ENCODE data around the gene LCOR.
"Not testable (repeated sequence)": the region's sequence is repeated elsewhere in the genome, so short reads cannot be mapped to it uniquely, and the experiment has no call there.

The LCOR gene

DNA sequence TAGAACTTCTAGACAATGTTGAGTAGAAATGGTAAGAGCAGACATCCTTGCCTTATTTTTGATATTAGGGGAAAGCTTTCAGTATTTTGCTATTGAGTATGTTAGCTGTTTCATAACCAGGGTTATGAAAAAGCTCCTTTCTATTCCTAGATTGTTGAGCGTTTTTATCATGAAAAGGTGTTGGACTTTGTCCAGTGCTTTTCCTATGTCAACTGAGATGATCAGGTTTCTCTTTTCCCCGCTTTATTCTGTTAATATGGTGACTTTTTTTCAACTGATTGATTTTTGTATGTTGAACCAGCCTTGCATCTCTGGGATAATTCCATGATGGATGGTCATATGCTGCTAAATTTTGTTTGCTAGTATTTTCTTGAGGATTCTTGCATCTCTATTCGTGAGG is 58.5 kb downstream of the LCOR start:
- DNase-seq, result no peak

DNA sequence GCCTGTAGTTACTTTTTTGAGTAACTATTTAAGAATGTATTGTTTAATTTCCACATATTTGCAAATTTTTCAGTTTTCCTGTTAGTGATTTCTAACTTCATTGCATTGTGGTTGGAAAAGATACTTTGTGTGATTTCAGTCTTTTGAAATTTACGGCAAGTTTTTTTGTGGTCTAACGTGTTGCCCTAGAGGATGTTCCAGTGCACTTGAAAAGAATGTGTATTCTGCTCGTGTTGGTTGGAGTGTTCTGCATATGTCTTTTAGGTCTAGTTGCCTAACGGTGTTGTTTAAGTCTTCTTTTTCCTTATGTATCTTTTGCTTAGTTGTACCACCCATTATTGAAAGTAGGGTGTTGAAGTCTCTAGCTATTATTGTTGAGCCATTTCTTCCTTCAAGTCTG is 59.7 kb downstream of the LCOR start:
- no peak for DNase-seq

DNA sequence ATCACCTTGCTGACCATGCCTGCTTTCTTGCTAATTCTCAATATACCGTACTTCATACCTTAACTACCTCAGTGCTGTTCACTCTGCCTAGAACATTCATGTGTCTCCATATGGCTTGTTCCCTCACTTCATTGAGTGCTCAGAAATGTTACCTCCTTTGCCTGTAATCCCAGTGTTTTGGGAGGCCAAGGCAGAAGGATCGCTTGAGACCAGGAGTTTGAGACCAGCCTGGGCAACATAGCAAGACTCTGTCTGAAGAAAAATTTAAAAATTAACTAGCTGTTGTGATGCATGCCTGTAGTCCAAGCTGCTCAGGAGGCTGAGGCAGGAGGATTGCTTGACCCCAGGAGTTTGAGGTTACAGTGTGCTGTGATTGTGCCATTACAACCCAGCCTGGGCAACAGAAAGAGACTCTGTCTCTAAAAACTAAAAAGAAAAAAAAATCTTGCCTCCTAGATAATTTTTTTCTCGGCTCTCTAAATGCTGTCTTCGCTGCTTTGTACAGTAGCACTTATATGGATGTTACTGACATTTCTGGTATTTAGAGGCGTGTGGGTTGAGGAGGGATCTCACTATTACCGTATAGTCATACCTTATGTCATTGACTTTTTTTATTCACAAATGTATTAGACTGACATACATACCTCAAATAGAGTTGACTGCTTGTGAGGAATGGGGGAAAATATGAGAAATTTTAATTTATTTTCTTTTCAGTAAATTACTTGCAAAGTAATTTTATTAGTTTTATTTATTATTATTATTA is 63.7 kb downstream of the LCOR start:
- no peak for DNase-seq

DNA sequence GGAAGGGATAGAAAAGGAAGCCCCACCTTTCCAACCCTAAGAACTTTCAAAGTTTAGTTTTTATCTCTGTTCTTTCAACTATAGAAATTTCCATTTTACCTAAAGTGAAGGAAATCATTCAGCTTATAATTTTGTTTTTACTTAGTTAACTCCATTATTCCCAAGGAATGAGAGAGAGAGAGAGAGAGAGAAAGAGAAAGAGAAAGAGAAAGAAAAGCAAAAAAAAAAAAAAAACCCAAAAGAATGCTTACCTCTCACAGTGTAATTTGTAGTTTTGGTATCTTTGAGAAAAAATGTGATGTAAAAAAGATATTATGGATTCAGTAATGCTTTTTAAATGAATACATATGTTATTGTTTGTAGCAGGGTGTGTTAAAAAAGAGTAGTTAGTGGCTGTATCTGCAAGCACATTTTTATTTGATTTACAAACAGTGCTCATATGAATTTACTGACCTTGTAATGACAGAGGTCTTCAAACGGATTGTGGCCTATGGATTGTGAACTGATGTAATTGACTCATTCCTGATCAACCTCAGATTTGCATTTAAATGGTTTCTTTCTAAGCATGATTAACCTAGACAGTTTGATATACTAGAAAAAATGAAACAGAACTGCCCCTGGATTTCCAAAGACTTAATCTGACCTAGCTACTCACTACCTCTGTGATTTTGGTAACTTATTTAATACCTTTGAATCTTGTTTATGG is 64.9 kb downstream of the LCOR start:
- no peak for DNase-seq

DNA sequence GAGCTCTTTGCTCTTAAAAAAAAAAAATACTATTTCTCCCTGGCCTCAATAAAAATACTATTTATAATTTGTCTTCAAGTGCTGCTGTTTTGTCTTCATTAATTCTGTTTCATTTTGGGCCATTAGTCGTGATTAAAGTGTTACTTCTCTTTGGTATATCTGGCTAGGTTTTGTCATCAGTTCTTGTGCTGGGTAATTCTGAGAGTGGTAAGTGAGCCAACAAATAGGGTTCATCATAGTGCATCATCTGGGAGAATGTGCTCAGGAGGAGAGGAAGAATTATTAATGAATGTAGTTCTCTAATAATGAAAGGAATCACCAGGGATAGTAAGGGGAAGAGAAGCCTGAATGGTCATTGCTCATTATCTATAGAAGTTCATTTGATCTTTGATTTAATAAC is 70.0 kb downstream of the LCOR start:
- DNase-seq, result no peak

DNA sequence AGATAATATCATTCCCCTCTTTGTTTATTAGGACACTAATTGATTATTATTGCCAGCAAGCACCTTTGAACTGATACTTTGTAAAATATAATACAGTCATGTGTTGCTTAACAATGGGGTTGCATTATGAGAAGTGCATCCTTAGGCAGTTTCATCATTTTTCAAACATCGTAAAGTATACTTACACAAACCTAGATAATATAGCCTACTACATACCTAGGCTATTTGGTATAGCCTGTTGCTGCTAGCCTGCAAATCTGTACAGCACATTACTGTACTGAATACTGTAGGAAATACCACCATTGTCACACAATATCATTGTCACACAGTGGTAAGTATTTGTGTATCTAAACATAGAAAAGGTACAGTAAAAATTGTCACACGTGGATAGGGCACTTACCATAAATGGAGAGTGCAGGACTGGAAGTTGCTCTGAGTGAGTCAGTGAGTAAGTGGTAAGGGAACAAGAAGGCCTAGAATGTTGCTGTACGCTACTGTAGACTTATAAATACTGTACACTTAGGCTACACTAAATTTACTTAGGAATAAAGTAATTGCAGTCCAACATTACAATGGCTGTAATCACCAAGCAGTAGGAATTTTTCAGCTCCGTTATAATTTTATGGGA is 70.7 kb downstream of the LCOR start:
- DNase-seq, result no peak

DNA sequence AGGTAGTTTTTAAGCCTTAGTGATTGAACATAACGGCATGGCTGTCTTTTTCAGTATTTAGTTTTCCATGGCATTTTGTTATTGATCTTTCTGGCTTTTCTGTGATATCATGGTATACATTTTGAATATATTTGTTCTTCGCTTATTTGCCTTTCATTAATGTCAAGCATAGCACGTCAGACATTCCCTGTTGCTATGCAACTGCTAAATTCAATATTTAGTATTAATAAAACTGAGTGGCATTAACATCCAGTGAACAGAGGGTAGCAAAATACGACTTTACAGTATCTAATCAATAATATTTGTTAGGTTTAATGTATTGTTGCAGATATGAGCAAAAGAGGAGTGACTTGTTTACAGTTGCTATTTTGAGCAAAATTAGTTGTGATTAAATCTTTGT is 72.5 kb downstream of the LCOR start:
- no peak for DNase-seq

DNA sequence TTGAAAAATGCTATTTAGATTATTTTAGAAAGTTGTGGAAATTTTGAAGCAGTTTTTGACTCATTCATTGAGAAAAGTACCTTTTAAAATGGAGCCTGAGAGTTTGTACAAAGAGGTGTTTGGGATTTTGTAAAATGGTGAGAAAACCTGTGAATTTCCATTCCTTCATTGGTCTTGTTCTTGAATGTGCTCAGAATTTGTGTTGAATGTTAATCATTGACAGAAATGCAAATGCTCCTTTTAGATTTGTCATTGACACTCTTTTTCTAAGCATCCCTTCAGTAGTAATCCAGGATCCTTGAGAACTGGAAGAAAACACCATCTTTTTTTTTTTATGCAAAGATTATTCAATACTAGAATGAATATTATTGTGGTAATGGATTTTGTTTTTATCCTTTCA is 74.8 kb downstream of the LCOR start:
- no peak for DNase-seq

DNA sequence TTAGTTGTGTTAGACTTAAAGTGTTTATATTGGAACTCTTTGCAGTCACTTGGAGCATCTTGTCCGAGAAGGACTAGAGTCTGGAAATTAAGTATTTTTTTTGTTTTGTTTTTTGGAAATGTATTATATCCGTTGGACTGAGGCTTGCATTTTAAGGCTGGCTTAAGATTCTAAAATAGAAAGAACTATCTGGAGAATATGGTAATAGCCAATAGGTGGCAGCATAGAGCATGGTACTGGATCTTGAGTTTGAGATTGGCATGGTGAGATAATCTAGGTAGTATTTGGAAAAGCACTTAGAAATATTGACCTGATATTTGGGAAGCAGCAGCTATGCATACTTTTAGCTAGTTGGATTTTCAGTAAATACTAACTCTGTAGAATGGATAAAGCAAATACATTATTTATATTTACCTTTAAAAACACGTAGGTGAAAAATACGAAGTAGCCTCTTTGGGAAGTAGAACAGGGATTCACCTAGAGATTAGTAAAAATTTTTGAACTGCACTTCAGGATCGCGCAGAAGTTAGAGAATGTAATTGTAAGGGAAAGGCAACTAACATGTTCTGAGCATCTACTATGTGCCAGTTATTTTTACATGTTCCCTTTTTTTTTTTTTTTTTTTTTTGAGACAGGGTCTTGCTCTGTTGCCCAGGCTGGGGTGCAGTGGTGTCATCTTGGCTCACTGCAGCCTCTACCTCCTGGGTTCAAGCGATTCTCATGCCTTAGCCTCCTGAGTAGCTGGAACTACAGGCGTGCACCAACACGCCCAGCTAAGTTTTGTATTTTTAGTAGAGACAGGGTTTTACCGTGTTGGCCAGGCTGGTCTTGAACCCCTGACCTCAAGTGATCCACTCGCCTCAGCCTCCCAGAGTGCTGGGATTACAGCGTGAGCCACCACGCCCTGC is 78.6 kb downstream of the LCOR start:
- no peak for DNase-seq

DNA sequence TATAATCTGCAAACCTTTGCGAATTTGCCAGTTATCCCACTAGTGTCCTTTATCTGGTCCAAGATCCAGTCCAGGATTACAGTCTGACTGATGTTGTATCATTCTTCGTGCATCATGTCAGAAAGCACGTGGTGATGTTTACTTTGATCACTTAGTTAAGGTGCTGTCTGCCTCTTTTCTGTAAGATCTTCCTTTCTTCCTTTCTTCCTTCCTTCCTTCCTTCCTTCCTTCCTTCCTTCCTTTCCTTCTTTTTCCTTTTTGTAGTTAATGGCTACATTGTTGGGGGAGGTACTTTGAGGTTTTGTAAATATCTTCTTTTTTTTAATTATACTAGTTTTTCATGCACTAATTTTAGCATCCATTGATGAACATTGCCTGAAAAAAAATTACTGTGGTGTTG is 80.3 kb downstream of the LCOR start:
- DNase-seq, result no peak

DNA sequence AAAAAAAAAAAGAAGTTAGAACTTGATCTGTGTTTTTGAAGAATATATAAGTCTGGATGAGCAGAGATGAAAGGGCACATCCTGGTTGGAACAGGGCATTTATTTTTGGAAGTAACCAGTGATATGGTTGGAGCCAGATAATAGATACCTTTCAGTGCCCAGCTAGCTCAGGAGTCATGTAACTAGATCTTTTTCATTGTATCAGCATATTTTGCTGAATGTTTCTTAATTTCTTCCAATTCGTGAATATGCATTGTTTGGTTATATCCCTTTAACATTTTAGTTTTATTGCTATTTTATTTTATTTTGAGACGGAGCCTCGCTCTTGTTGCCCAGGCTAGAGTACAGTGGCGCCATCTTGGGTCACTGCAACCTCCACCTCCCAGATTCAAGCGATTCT is 81.8 kb downstream of the LCOR start:
- DNase-seq, result no peak

DNA sequence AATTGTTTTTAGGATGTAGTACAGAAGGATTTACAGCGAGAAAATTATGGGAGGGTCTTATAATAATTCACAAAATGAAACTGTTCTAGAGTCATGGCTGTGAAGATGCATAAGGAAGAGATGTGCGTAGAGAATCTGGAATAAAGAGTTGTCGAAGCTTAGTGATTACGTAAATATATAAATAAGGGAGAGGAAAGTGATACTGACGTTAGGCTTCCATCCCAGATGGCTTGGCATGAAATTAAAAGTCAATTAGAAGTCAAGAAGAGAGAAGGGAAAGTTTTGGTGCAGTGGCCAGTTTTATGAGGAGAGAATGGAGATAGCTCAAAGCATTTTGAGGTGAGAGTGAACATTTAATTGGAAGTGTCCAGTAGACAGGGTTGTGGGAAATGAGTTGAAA is 85.5 kb downstream of the LCOR start:
- DNase-seq, result no peak

DNA sequence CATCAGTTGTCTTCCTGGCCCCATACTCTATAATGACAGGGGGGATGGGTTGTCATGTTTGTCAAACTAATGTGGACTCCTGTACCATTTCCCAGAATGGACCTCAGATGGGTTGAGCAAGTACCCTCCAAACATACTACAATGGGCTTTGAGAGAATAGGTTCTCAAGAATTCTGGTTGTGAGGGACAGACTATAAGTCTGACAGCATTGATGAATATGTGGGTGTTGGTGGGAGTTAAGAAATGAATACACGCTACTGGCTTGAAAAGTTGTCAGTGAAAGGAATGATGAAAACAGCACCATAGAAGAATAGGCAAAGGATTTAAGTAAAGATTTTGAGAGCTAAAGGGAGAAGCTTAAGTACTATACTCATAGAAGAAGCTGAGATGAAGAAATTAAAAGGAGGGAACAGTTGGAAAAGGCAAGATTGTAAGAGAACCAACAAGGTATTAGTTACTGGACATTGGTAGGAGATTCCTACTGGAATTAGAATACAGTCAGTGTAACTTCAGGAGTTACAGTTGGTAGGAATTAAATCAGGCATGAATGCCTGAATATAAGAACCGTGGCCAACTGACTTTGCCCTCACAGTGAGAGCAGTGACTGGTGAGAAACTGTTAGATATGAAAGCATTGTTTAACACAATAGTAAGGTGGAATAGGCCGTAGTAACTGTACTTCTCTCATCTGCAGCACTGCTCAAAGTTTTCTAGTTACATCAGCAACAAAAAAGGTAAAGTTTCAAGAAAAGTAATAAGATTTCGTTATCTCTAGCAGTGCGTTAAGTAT is 86.3 kb downstream of the LCOR start:
- no peak for DNase-seq

DNA sequence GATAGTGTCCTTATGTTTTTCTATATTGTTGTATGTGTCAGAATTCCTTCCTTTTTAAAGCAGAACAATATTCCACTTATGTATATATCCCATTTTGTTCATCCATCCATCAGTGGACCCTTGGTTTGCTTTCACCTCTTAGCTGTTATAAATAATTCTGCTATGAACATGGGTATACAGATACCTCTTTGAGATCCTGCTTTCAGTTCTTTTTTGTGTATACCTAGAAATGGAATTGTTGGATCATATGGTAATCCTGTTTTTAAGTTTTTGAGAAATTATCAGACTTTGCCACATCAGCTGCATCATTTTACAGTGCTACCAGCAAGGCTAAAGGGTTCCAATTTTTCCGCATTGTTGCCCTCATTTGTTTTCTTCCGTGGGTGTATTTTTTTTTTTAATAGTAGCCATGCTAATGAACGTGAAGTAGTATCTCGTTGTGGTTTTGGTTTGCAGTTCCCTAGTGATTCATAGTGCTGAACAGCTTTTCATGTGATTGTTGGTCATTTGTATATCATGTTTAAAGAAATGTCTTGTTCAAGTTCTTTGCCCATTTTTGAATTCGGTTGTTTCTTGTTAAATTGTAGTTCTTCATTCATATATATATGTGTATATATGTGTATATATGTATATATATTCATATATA is 87.8 kb downstream of the LCOR start:
- DNase-seq, result no peak

DNA sequence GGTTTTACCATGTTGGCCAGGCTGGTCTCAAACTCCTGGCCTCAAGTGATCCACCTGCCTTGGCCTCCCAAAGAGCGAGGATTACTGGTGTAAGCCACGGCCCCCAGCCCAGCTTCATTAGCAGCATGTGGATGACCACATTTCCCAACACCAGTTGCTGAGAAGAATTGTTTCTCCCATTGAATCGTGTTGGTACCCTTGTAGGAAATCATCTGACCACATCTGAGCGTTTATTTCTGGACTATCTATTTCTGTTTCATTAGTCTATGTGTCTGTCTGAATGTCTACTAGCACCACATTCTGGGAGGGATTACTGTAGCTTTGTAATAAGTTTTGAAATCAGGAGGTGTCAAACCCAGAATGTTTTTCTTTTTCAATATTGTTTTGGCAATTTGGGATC is 89.6 kb downstream of the LCOR start:
- no peak for DNase-seq

DNA sequence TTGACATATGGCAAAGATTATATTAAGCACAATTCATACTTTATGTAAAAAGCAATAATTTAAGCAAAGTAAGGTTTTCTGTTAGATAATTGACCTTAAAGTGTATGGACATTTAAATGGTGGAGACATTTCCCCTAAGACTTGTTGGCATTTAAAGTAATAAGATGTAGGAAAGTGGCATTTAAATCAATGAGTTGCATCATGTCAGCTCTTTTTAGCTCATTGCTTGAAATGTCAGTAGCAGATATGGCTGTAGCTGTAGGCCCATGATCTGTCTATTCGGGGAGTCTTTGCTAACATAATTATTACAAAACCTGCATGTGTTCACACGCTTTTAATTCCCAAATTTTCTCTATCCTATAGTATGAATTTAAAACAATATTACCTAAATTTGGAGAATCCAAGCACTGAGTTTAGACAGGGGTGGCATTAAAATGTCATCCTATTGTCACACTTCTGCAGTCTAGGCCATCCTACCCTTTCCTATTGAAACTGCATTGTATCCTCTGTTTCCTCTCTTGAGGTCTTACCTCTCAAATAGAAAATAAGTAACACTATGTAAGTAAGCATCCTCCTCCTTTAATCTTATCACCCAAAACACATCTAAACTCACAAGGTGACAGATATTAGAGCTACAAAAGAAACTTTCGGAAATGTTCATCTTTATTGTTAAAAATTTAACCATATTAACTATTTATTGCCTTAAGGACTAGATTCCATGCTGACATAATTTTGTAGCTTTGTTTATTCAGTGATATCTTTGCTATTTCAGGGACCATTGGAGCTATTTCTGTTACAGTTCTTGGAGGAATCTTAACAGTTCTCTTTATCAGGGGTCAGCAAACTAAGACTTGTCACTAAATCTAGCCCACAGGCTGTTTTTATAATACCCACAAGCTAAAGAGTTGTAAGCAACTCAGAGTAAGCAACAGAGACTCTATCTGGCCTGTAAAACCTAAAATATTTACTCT is 91.2 kb downstream of the LCOR start:
- no peak for DNase-seq

DNA sequence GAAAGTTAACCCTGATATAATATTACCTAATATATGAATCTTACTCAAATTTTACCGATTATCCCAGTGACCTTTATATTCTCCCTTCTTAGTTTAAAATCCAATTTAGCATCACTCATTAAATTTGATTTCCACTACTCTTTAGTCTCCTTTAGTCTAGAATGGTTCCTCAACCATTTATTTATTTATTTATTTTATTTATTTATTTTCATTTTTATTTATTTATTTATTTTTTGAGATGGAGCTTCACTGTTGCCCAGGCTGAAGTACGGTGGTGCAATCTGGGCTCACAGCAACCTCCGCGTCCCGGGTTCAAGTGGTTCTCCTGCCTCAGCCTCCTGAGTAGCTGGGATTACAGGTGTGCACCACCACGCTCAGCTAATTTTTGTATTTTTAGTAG is 92.8 kb downstream of the LCOR start:
- DNase-seq, result no peak

DNA sequence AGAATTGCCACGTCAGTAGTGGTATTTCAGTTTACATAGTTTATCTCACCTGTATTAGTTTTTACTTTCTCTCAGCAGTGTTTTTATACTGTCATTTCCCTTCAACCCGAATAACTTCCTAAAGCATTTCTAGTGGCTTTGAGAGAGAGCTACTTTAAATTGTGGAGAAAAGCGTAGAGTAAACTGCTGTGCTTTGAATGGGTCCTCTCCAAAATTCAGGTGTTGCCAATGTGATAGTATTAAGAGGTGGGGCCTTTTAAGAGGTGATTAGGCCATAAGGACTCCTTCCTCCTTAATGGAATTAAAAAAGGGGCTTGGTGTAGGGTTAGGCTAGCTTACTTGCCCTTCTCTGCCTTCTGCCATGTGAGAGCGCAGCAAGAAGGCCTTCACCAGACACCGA is 98.4 kb downstream of the LCOR start:
- DNase-seq, result no peak

DNA sequence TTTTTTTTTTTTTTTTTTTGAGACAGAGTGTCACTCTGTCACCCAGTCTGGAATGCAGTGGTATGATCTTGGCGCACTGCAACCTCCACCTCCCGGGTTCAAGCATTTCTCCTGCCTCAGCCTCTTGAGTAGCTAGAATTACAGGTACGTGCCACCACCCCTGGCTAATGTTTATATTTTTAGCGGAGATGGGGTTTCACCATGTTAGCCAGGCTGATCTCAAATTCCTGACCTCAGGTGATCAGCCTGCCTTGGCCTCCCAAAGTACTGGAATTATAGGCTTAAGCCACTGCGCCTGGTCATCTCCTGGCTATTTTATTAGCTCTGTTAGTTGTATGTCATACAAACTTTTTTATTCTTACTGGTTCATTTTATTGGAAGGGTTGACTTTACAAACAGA is 103.0 kb downstream of the LCOR start:
- no peak for DNase-seq

DNA sequence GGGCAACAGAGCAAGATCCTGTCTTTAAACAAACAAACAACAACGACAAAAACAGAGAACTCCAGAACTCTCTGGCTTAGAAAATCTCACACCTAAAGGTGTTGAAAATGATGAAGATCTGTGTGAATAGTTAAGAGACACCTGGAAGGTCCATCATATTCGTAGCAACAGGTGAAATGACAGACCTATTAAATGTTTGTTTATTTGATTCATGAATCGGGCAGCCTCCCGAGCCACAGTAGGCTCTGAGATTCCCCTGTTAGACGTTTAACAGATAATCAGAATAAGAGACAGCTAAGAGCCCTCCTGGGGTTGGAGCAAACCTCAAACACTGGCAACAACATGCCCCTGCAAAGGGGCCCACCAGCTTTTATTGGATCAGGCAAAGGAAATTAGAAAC is 103.7 kb downstream of the LCOR start:
- DNase-seq, result no peak

DNA sequence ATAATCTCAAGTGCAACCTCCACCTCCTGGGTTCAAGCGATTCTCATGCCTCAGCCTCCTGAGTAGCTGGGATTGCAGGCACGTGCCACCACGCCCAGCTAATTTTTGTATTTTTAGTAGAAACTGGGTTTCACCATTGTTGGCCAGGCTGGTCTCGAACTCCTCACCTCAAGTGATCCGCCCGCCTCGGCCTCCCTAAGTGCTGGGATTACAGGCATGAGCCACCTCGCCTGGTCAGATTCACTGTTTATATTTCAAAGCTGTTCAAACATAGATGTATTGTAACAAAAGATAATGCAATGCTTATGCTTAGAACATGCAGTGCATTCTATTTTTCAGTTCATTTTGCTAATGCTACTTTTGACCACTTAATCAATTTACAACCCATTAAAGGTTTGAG is 111.1 kb downstream of the LCOR start:
- DNase-seq, result not testable (repeated sequence)
